ENCODE data around the gene HS3ST4. TPM values are rescaled to one million over a fixed set of nuclear protein-coding genes. Genes with fewer than 3 reads are reported as not detected.

The HS3ST4 gene
- total and polyA plus RNA-seq, 11 donors, result not detected

- H3K27me3 ChIP-seq, result peaks cover 0 to 20% (median 0%) of the 10 kb centered on the region in 9 donors
- H3K27ac ChIP-seq, result no peak overlapping the region
- no peak overlapping the region for H3K4me3 ChIP-seq
- no peak for ATAC-seq
- DNase-seq, result no peak
- no peaks in the 10 kb centered on the region for H3K36me3 ChIP-seq
- no peaks in the 10 kb centered on the region for H3K9me3 ChIP-seq
- intact Hi-C loops (cut with DNase I), result loop anchor here in 2 of 10 donors (5.0 to 10.0 kb wide), 2 partner anchors 1266 to 1523 kb away; no protein-coding TSS in a partner anchor
- 65 to 77% (median 71%) methylated on average over 3 of the region's 3 CpGs for WGBS, 4 donors
- TF ChIP-seq CTCF (IDR thresholded peaks at IDR 0.05) (no peak), POLR2A (IDR thresholded peaks at IDR 0.05) (no peak)
- H3K4me1 ChIP-seq, result peaks cover 0 to 4% (median 0%) of the 10 kb centered on the region in 12 donors
Measured at GRCh38 chr16:25841761-25842160, 150.0 kb downstream of the HS3ST4 start.

GRCh38 chr16:25845901-25846300 is 154.1 kb downstream of the HS3ST4 start:
- Histone ChIP-seq H3K27ac (no peak overlapping the region), H3K27me3 (peaks cover 0 to 8% (median 0%) of the 10 kb centered on the region in 9 donors), H3K4me3 (no peak overlapping the region), H3K9me3 (no peaks in the 10 kb centered on the region), H3K36me3 (no peaks in the 10 kb centered on the region), H3K4me1 (no peaks in the 10 kb centered on the region)
- TF ChIP-seq CTCF (IDR thresholded peaks at IDR 0.05) (no peak), POLR2A (IDR thresholded peaks at IDR 0.05) (no peak)
- no peak for ATAC-seq
- 44 to 63% (median 58%) methylated on average over 3 of the region's 3 CpGs for WGBS, 4 donors
- intact Hi-C loops (cut with DNase I), result loop anchor here in 1 of 10 donors (10.0 kb wide), 1 partner anchor 1519 kb away; no protein-coding TSS in a partner anchor
- DNase-seq, result no peak

DNA sequence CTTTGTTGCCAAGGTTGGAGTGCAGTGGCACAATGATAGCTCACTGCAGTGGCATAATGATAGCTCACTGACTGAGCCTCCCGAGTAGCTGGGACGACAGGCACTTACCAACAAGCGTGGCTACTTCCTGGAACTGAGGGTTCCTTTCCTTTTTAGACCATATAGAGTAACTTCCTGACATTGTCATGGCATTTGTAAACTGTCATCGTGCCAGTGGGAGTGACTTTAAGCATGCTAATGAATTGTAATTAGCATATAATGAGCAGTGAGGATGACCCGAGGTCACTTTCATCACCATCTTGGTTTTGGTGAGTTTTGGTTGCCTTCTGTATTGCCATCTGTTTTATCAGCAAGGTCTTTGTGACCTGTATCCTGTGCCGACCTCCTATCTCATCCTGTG is 162.4 kb downstream of the HS3ST4 start:
- no peak for TF ChIP-seq CTCF (IDR thresholded peaks at IDR 0.05)
- TF ChIP-seq POLR2A (IDR thresholded peaks at IDR 0.05), result no peak
- no peak overlapping the region for H3K4me3 ChIP-seq
- H3K27ac ChIP-seq, result no peak overlapping the region
- ATAC-seq, result no peak
- H3K36me3 ChIP-seq, result no peaks in the 10 kb centered on the region
- WGBS, 4 donors, result 16 to 27% (median 19%) methylated on average over 6 of the region's 6 CpGs
- DNase-seq, result no peak
- no peaks in the 10 kb centered on the region for H3K4me1 ChIP-seq
- intact Hi-C loops (cut with DNase I), result no loop called here
- peaks cover 0 to 13% (median 6%) of the 10 kb centered on the region in 12 donors for H3K9me3 ChIP-seq
- peaks cover 0 to 16% (median 0%) of the 10 kb centered on the region in 9 donors for H3K27me3 ChIP-seq

GRCh38 chr16:25855063-25855462 is 163.3 kb downstream of the HS3ST4 start:
- H3K27me3 ChIP-seq, result peaks cover 0 to 20% (median 0%) of the 10 kb centered on the region in 9 donors
- ATAC-seq, result no peak
- H3K4me1 ChIP-seq, result no peaks in the 10 kb centered on the region
- no peak for TF ChIP-seq CTCF (IDR thresholded peaks at IDR 0.05)
- no peak for TF ChIP-seq POLR2A (IDR thresholded peaks at IDR 0.05)
- no peak for DNase-seq
- no peak overlapping the region for H3K27ac ChIP-seq
- intact Hi-C loops (cut with DNase I), result no loop called here
- H3K36me3 ChIP-seq, result no peaks in the 10 kb centered on the region
- WGBS, 4 donors, result 7 to 9% (median 8%) methylated on average over 1 of the region's 1 CpG
- no peak overlapping the region for H3K4me3 ChIP-seq
- H3K9me3 ChIP-seq, result peaks cover 0 to 17% (median 7%) of the 10 kb centered on the region in 12 donors
